ENCODE data around the gene HGS. TPM values are rescaled to one million over a fixed set of nuclear protein-coding genes. Genes with fewer than 3 reads are reported as not detected.

The HGS gene
- total and polyA plus RNA-seq, 2 of the 13 experiments (the other 11 are each of a cell fraction or from before 2014, with no cell fraction given): 73.3 to 78.1 TPM

- TF ChIP-seq KIAA2018 (CRISPR knock-in tag; IDR thresholded peaks at IDR 0.05; ENCODE audit: borderline replicate concordance) (no peak), MAFG (CRISPR knock-in tag; IDR thresholded peaks at IDR 0.05) (no peak), ATF1 (CRISPR knock-in tag; IDR thresholded peaks at IDR 0.05) (peak; percentile 78; the same call in 1 of the 2 replicates), DRAP1 (CRISPR knock-in tag; IDR thresholded peaks at IDR 0.05) (peak; percentile 85), NFIC (IDR thresholded peaks at IDR 0.05; ENCODE audit: low read length) (no peak), ZNF580 (CRISPR knock-in tag; IDR thresholded peaks at IDR 0.05; ENCODE audit: borderline replicate concordance, low read depth) (peak; percentile 25; the same call in 1 of the 2 replicates), GMEB2 (CRISPR knock-in tag; IDR thresholded peaks at IDR 0.05; ENCODE audit: low read depth) (peak; percentile 92), AHR (CRISPR knock-in tag; IDR thresholded peaks at IDR 0.05) (peak; percentile 51; the same call in 1 of the 2 replicates)
Observed at GRCh38 chr17:81683584-81684441, at the start of gene HGS, which contains the start of gene ARL16 (continued).
